GM19025 (cell line): ENCODE data around the gene ERAP2.

Source experiments
- ATAC-seq: cut with Tn5 transposase; IDR thresholded peaks from one replicate; pipeline ENCODE4 v1.9.1; 2021; ENCODE audit warnings: mild to moderate bottlenecking, low read depth, moderate library complexity; ENCODE audit not compliant: unreplicated experiment

The ERAP2 gene

GRCh38 chr5:96885518-96886338 lies 9.4 kb downstream of the ERAP2 start:
- peak; percentile 88 for ATAC-seq

DNA sequence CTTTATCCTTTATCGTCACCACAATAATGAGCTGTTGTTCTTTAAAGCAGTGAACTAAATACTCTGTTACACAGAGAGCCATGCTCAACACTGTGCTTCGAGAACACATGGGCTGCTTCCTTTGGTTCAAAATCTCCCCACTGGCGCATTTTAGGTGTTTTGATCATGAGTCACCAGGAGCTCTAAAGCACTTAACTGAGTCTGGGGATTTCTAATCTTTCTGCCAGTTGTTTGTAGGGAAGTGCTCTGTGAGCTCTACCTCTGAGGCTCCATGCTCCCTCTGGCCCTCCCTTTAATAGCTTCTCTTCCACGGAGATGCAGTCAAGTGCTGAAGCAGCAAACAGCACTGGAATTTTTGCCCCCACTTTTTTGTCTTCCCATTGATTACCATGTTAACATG lies 17.0 kb downstream of the ERAP2 start:
- no peak for ATAC-seq

DNA sequence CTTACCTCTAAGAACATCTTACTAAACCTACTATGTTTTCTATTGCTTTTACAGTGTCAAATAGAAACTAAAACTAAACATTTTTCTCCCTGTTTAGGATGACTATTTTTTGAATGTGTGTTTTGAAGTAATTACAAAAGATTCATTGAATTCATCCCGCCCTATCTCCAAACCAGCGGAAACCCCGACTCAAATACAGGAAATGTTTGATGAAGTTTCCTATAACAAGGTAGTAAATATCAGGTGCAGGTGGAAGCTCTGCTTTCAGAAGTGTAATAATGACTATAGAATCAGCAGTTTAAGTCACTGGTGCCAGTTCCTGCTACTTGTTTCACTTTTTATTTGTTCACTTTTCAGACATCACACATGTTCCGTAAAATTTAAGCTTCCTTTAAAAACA lies 20.0 kb downstream of the ERAP2 start:
- ATAC-seq: peak; percentile 81

- peak; percentile 80 for ATAC-seq
Observed at GRCh38 chr5:96896806-96897205, 20.5 kb downstream of the ERAP2 start.

DNA sequence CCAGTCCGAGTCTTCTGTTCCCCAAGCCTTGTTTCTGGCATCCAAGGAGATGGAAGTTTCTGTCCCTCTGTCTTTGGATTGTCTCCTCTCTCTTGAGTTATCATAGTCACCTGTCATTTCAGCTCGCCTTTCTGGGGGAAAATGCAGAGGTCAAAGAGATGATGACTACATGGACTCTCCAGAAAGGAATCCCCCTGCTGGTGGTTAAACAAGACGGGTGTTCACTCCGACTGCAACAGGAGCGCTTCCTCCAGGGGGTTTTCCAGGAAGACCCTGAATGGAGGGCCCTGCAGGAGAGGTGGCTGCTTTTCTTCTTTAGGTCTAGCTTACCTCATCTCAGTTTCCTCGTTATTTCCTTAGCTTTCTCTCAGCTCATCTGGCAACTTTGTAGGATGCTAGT lies 25.1 kb downstream of the ERAP2 start:
- ATAC-seq: no peak

DNA sequence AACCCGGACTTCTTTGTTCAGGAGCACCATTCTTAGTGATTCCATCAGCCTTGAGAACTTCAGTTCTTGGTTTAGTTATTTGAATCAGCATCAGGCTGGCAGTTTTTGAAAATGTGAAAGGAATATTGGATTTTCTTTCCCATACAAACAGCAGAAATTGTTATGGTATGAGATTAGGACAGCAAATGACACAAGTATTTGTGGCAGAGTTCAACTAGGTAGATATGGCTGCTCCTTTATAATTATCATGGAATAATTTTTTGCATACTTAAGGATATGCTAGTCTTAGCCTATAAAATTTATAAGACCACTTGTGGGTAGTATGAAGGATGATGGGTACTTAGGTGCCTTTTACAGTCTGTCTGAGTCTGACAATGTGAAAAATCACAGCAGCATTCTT lies 25.5 kb downstream of the ERAP2 start:
- no peak for ATAC-seq

DNA sequence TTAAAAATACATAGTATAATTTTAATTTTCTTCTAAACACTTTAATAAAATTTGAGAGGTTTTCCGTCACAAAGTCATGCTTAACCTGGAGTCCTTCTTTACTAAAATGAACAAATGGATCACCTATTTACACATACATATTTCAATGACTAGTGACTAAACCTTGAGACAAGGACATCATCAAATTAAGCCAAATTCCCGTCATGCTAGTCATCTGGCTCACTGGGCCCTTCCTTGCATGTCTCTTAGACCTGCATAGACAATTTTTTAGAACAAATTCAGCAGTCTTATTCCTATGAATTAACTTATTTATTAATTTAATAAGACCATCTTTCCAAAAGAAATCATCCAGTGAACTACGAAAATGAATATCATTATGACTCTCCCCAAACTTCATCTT lies 26.6 kb downstream of the ERAP2 start:
- no peak for ATAC-seq

DNA sequence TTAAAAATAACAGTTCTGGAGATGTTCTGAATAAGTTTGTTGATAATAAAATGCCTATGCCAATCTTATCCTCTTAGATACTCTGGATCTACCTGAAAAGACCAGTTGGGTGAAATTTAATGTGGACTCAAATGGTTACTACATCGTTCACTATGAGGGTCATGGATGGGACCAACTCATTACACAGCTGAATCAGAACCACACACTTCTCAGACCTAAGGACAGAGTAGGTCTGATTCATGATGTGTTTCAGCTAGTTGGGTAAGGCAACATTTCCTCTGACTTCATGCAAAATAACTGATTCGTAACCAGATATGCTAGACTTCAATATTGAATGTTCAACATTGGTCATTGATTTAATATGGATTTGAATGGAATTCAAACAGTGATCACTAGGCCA lies 27.0 kb downstream of the ERAP2 start:
- no peak for ATAC-seq

DNA sequence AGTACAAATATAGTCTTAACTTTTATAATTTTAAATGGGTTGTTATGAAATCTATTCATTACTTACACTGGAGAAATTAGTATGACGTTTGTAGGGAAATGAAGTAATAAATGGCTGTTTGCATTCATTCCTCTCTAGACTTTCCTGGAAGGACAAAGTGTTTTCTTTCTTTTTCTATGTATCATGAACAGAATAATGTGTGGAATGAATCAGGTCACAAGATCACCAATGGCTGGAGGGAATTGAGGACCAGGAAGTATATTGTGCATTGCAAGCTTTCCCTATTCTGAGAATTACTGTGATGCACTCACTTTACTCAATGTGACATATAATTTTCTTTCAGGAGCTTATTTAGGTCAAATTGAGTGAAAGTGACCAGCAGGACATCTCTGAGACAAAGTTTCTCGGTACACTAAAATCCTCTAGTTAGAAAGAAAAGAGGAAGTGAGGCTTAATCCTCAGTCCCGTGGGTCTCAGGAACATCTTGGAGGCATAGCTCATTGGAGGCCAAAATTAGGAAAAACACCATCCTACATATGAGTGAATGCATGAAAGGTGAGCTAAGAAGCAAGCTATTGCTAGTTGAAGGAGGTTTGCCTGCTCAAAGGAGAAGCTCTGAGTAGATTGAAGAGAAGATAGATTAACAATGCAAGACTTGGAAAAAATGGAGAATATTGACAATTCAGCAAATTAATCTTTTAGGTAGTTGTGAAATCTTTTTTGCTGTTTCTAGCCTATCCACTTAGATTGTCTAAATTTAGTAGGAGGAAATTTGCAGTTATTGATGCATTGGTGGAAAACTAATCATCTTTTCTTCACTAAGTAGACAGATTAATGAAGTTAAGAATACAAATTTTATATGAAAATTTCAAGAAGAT lies 28.0 kb downstream of the ERAP2 start:
- ATAC-seq: no peak

GRCh38 chr5:96905864-96906263 lies 29.6 kb downstream of the ERAP2 start:
- no peak for ATAC-seq

GRCh38 chr5:96909003-96909402 lies 32.7 kb downstream of the ERAP2 start:
- ATAC-seq: no peak

DNA sequence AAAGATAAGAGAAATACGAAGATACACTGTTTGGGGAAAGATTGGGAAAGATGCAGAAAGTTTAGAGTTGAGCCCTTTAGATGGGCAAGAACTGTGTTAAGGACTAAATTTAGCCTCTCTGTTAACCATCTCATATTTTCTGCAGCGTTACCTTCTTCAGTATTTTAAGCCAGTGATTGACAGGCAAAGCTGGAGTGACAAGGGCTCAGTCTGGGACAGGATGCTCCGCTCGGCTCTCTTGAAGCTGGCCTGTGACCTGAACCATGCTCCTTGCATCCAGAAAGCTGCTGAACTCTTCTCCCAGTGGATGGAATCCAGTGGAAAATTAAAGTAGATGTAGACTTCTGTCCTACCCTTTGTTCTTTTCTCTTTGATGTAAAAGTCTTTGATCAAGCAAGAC lies 33.1 kb downstream of the ERAP2 start:
- ATAC-seq: no peak

- no peak for ATAC-seq
Observed at GRCh38 chr5:96911139-96911538, 34.8 kb downstream of the ERAP2 start.

DNA sequence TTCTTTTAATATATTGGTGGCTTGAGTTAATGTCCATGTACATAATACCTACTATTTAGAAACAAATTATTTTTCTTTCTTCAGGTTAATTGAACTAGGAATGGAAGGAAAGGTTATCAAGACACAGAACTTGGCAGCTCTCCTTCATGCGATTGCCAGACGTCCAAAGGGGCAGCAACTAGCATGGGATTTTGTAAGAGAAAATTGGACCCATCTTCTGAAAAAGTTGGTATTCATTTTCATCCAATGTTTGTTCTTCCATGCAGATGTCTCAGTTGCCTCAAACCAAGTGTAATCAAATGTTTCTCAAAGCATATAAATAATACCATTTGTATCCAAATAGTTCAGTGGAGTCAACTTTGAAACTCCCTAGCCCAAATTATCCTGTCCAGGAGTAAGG lies 36.9 kb downstream of the ERAP2 start:
- ATAC-seq: no peak

- ATAC-seq: peak; percentile 71
Observed at GRCh38 chr5:96919754-96920197, 43.5 kb downstream of the ERAP2 start.

DNA sequence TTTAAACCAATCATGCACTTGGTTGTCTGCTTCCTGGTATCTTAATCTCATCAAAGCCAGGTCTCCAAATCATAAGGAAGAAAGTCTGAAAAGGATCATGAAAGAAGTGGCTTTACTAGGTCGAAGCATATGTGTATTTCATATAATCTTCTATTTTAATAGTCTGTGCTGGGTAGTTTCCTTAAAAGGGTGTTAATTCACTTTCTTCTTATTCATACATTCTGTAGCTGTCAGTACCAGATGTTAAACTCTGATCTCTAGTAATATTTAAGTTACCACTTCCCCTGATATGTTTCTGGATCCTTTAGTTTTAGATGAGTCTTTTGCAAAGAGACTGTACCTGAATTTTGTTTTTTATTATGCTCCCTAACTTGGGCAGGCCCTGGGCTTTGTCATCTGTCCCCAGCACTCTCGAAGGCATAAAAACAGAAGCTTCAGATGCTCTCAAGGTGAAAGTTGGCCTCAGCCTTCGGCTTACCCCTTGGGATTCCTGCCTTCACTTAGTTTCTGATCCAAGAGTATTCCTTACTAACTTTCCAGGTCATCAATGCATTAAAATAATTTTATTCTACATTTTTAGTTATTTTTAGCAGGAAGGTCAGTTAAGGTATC lies 44.5 kb downstream of the ERAP2 start:
- no peak for ATAC-seq

DNA sequence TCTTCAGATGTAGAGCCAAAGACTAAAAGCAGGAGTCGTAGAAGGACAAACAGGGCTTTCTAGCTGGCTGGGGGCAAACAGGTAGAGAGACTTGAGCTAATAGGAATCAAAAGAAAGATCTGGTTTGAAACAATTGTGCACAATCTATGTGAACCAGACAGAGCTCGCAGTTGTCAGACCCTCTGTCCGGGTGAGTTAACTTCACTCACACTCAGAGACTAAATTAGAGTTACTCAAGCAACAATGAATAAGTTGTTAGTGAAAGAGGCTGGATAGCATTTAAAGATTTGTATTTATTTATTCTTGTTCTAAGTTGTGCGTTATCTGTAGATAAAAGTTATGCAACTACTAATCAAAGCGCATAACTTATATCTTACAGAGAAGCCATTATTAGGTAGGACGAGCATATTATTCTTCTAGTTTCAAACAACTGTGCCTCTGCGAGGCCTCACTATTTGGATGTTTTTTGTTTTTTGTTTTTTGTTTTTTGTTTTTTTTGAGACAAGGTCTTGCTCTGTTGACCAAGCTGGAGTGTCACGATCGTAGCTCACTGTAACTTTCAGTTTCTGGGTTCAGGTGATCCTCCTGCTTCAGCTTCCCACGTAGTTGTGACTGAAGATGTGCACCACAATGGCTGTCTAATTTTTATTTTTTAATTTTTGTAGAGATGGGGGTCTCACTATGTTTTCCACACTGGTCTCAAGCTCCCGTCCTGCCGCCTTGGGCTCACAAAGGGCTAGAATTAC lies 46.4 kb downstream of the ERAP2 start:
- no peak for ATAC-seq

- ATAC-seq: no peak
Observed at GRCh38 chr5:96924016-96924443, 47.7 kb downstream of the ERAP2 start.

DNA sequence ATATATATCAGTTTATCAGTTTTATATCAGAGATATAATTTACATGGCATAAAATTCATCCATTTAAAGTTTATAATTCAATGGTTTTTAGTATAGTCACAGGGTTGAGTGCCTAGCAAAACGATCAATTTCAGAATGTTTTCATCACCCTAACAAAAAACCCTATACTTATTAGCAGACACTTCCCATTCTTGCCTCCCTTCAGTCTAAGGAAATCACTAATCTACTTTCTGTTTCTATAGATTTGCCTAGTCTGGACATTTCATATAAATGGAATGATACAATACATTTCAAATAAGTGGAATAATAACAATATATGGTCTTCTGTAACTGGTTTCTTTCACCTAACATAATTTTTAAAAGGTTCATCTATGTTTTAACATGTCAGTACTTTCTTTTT lies 50.0 kb downstream of the ERAP2 start:
- no peak for ATAC-seq

- ATAC-seq: no peak
Observed at GRCh38 chr5:96927008-96927407, 50.7 kb downstream of the ERAP2 start.
